ENCODE results near the gene OCSTAMP.

OCSTAMP gene

GRCh38 chr20:46573234-46573633 lies 22.8 kb upstream of the OCSTAMP start:
- no peak for DNase-seq (ENCODE audit: low read depth)

DNA sequence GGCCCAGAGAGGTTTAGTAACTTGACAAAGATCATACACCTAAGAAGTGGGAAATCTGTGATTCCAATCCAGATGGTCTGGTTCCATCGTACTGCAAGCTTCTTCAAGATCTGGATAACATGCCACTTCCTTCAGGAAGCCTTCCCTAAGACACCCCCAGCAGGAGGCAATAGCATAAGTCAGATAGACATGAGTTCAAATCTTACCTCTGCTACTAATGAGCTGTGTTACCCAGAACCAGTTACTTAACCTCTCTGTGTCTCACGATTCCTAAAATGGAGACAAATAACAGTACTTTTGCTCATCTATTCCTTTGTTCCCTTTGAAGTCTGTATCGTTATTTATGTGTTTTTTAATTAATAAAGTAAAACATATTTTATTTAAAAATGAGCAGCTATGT lies 22.3 kb upstream of the OCSTAMP start:
- DNase-seq (ENCODE audit: low read depth), result no peak

GRCh38 chr20:46572153-46572552 lies 21.7 kb upstream of the OCSTAMP start:
- DNase-seq (ENCODE audit: low read depth), result no peak

- DNase-seq (ENCODE audit: low read depth), result no peak
Observed at GRCh38 chr20:46571418-46571817, 21.0 kb upstream of the OCSTAMP start.

GRCh38 chr20:46570956-46571355 lies 20.5 kb upstream of the OCSTAMP start:
- no peak for DNase-seq (ENCODE audit: low read depth)

- DNase-seq (ENCODE audit: low read depth), result no peak
Observed at GRCh38 chr20:46569961-46570360, 19.5 kb upstream of the OCSTAMP start.

DNA sequence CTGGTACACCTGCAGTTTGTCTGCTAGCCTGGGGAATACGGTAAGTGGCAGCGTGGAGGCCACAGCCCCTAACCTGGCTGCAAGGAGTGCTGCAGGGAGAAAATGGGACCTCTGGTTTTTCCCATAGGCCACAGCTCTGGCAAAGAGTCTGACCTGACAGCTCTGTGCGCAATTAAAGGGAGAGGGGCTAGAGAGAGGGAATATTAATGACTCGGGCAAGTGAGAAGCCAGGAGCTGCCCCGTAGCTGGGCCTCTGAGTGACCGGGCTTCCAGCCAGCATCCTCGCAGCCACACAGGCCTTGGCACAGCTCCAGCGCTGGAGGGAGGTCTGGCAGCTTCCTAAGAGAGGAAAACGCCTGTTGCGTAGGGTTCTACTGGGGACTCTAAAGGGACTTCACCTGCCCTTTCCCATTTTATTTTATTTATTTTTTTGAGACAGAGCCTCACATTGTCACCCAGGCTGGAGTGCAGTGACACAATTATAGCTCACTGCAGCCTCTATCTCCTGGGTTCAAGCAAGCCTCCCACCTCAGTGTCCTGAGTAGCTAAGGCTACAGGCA lies 18.2 kb upstream of the OCSTAMP start:
- DNase-seq (ENCODE audit: low read depth), result no peak

- no peak for DNase-seq (ENCODE audit: low read depth)
Observed at GRCh38 chr20:46566125-46566524, 15.7 kb upstream of the OCSTAMP start.

DNA sequence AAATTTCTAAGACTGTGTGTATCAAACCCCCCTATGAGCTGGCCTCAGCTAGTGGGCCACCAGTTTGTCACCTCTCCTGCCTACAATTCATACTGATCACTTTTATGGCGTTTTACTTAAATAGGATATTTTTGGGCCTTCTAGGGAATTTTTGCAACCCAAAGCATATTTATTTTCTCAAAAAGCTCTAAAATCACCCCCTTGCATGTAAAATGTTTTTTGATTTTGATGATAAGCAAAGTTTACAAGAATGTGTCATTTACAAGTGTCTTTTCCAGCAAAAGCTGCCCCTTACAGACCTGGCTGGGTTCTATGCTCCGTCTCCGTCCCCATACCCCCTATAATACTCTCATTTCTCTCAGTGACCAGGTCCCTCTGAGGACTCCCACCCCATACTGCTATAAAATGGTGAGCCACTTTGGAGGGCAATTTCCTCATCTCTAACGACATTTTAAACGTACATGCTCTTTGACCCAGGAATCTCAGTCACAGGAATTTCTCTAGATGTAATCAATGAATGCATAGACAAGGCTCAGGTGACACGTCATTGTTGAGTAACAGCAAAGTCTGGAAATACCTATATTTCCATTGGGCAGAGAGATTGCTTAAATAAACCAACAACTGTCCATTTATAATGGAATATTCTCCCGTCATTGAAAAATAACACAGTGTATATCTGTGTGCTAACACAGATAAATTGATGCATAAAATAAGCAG lies 13.9 kb upstream of the OCSTAMP start:
- DNase-seq (ENCODE audit: low read depth), result no peak

- no peak for DNase-seq (ENCODE audit: low read depth)
Observed at GRCh38 chr20:46563860-46564221, 13.4 kb upstream of the OCSTAMP start.

DNA sequence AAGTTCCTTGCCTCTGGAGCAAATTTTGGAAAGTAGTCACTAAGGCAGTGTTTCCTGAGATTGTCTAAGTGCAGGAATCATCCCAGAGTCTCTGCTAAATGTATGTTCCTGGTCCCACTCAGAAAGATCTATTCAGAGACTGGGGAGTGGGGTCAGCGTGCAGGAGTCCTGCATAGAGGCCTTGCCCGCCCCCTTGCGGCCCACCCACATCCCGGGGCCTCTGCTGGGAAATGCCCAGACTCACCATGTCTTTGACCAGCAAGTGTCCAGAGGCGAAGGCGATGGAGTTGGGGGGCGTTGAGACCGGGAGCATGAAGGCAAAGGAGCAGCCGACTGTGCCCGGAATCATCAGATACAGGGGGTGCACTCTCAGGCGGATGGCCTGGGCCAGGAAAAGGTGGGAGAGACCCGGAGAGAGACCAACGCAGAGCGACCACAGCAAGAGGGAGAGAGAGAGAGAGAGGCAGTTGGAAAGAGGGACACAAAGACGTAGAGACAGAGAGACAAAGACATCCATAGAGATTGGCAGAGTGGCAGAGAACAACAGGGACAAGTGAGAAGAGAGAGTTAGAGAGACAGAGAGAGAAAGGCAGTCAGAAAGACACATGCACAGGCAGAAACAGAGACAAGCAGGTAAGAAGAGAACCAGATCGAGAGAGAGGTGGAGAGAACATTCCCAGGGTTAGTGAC lies 12.9 kb upstream of the OCSTAMP start:
- DNase-seq (ENCODE audit: low read depth), result no peak

DNA sequence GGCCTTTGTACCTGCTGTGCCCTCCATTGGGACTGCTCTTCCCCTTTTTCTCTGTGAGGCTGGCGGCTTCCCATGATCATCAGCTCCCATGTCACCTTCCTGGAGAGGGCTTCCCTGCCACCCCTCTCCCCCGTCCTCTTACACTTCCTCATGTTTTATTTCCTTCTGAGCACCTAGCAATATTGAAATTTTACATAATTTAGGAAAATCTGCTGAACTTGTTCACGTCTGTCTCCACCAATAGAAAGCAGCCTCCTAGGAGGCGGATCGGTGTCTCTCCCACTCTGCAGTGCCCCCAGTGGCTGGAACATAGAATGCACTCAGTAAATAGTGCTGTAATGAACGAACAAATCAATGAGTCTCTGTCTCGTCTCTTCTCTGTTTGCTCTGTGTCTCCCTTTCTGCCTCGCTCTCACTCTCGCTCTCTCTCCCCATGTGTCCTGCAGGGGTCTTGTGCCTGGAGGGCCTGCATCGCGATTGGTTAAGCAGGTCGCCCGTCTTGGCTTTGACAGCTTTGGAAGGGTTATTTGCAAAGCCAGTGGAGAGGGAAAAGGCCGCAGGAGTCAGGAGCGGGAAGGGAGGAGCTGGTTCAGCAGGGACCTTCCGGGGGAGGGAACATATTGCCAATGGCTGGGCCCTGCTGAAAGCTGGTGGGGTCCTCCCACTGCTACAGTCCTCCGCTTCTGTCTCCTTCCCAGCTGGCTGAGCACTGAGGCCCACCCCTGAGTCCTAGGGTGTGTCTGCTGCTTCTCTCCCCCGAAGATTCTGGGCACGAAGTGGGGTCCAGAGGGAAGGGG lies 12.1 kb upstream of the OCSTAMP start:
- no peak for DNase-seq (ENCODE audit: low read depth)

- DNase-seq (ENCODE audit: low read depth), result no peak
Observed at GRCh38 chr20:46562009-46562372, 11.5 kb upstream of the OCSTAMP start.

DNA sequence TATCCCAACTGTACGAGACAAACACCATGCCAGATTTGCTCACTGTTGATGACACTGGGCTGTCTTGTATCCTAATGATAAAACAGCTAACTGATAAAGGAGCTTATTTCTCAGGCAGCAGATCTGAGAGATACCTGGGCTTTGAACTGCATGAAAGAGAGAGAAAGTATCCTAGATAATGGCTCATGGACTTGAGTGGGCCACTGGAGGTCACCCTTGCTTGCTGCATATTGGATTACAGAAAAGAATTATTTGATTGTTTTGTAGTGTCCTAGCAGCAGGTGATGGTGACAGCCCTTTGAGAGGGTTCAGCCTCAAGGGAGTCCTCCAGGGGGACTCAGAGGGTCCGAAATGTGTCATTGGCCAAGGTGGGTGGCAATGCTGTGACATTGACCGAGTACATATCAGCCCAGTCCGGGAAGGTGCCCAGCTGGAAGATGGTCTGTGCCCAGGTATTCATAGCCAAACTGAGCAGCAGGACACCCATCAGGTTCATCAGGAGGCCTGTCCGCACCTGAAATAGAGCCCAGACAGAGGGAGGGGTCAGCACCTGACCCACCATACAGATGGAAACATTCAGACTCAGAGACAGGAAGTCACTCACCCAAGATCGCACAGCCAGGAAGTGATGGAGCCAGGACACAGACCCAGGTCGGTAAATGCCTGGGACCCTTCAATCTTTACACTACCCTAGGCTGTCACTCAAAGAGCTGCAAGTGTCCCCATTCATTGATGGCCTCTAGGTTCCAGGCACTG lies 9.4 kb upstream of the OCSTAMP start:
- DNase-seq (ENCODE audit: low read depth), result no peak

DNA sequence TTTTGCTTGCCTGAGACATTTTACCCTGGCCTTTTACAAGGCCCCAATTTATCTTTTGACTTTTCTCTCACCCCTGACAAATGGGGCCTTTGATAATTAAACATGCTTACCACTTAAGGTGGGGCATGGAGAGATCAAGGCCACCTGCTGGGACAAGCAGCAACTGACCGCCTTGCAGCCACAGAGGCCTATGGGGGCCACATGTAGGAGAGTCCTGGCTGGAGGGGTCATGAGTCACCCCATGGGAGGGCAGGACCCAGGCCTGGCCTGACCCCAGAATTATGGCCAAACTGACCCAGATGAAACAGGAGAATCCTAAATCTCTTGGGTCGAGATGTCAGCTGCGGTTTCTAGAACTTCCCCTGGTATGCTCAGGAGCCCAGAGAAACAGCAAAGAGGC lies 8.5 kb upstream of the OCSTAMP start:
- no peak for DNase-seq (ENCODE audit: low read depth)

GRCh38 chr20:46558511-46558959 lies 8.1 kb upstream of the OCSTAMP start:
- DNase-seq (ENCODE audit: low read depth), result no peak

DNA sequence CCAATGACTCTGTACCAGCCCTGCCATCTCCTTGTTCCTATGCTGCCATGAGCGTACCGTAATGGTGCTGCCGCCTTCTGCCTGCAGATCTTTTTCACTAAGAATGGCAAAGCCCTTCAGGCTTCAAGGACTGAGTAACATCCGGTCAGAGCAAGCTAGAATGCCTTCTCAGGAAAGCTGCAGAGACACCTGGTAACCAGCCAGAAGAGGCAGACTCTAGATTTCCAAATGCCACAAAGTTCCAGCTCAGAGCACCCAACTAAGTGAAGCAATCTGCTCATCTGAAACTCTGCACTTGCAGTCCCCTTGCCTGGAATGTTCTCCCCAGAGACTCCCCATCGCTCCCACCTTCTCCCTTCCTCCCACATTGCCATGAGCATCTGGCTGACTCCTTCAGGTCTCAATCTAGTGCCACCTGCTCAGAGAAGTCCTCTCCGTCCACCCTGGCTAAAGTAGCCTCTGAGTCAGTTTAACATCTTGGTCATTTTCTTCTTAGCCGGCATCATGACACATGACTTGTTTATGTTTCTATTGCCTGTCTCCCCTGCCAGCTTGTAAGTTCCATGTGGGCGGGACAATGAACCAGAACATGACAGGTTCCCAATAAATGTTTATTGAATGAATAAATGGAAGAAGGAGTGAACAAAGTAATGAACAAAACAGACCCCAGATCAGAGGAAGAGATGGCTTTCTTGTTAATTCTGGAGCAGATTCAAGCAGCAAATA lies 6.9 kb upstream of the OCSTAMP start:
- no peak for DNase-seq (ENCODE audit: low read depth)

DNA sequence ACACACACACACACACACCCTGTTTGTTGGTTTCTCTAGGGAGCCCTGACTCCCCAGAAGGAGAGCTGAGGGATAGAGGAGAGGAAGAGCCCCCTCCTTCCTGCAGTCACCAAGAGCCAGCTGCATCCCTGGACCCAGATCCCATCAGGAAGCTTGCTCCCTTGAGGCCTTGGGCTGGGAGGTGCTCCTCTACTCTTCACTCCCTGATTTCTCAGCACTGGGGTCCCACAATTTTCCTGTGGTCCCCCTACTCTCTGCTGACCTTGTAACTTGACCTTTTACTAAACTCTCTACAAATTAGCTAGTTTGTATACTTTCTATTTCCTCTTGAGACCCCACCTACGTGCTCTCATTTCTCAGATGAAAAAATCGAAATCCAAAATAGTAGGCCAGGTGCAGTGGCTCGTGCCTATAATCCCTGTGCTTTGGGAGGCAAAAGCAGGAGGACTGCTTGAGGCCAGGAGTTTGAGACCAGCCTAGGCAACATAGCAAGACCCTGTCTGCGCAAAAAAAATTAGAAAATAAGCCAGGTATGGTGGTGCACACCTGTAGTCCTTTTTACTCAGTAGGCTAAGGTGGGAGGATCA lies 5.0 kb upstream of the OCSTAMP start:
- DNase-seq (ENCODE audit: low read depth), result no peak

DNA sequence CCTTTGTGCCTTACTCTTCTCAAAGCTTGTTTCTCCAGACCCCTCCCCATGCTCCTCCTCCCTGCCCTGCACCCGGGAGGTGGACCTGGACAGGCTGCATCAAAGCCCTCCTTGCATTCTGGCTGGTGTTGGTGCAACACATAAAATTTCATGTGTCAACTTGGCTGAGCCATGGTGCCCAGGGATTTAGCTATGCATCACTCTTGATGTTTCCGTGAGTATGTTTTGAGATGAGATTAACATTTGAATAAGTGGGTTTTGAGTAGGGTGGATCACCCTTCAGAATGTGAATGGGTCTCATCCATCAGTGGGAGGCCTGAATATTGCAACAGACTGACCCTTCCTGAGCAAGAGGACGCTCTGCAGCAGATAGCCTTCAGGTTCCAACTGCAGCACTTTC lies 4.4 kb upstream of the OCSTAMP start:
- DNase-seq (ENCODE audit: low read depth), result no peak

DNA sequence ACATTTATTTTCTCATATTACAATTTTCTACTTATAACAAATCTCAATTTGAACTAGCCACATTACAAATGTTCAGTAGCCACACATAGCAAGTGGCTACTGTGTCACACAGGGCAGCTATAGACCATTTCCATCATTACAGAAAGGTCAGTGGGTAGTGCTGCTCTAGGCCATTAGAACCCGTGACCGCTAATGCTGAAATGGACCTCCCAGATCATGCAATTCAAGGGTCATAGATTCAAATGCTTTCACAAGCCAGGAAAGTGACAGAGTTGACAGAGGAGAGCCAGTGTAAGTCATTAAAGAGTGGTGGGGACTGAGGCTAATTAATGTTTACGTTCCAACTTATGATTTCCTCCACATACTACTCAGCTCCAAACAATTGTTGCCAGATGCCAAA lies 3.5 kb upstream of the OCSTAMP start:
- DNase-seq (ENCODE audit: low read depth), result no peak

Data from CMK (cell line).